Fibroblast of skin of right quadriceps (primary cell): Measurements from ENCODE around the gene CD33.
"Not testable (repeated sequence)": the region's sequence is repeated elsewhere in the genome, so short reads cannot be mapped to it uniquely, and the experiment has no call there.

Experiments used
- DNase-seq: peaks from one replicate; pipeline ENCODE4 v3.0.0-alpha.2; 2013

CD33 gene

GRCh38 chr19:51224898-51225393, at the start of gene CD33:
CD33 (plus strand) TSS chr19:51225080; CDS start chr19:51225119, 39 bp downstream.
- not testable (repeated sequence) for DNase-seq

- DNase-seq, result no peak
Measured at GRCh38 chr19:51179256-51179655, 45.6 kb upstream of the CD33 start.

DNA sequence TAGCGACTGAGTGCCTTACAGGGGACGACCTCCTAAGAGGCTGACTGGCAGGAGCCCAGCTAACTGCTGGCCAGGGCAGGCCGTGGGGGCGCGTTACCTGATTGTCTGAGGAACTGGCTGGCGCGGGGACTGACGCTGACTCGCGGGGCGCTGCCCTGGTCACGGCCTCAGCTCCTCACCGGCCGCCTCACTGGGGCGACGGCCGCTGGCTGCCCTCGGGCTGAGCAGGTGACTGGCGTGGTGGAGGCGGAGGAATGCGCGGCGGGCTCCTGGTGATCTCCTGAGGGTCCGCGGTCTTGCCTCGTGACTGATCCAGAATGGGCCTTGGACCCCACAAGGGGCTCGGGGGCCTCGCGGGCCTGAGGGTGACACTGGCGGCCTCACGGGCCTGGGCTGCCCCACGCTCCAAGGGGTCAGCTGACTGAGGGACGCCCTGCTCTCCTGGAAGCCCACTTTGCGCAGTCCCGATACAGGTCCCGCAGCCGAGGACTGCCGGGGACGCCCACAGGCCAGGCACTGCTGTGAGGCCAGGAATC, 43.4 kb upstream of the CD33 start:
- DNase-seq, result no peak

DNA sequence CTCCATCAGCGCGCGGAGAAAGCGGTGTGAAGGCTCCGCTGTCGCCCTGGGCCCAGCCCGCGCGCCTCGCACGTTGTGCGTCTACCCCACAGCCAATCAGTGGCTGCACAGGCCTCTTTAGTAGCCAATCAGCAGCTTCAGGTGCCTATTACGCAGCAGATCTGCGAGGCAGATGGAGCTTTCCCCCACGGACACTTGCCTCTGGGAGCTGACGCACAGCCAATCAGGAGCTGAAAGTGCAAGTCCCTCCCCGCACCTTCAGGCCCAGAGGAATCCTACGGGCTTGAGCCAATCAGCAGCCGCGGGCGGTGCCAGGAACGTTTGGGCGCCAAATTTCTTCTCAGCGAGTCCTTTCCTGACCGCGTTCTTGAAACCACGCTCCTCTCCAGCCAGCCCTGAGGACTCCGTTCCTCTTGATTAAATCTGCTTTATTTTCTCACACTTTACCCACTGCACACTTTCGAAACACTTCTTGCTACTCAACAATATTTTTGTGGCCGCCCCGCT, 42.9 kb upstream of the CD33 start:
- DNase-seq, result no peak

DNA sequence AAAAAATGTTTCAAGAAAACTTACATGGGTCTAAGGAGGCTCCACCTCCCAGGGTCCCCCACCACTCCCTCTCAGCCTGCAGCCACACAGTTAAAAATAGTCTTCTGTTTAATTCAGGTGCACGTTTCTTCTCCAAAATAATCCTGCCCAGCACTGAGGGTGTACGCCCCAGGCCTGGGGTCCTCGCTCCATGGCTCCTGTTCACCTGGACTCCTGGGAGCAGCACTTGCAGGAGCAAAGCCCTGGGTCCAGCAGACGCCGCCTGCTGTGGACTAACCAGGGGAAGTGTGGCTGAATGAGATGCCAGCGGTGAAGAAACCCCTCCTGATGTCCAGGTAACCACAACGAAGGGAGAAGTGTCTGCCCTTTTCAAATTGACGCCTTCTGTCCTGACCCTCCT, 41.3 kb upstream of the CD33 start:
- no peak for DNase-seq

- no peak for DNase-seq
Measured at GRCh38 chr19:51185069-51185867, 39.6 kb upstream of the CD33 start.

DNA sequence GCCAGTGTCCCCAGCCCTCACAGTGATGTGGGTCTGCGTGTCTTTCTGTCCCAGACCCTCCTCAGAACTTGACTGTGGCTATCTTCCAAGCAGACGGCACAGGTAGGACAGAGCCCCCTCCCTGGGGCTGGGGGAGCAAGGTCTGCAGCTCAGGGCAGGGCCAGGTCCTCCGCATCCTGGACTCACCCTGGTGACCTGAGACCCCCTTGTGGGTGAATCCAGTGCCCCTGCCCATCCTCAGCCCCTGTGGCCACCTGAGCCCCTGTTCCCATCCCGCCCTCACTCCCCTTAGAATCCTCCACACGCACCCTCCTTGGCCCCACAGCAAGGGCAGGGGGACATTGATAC, 39.0 kb upstream of the CD33 start:
- no peak for DNase-seq

- DNase-seq, result no peak
Measured at GRCh38 chr19:51186323-51186722, 38.6 kb upstream of the CD33 start.

DNA sequence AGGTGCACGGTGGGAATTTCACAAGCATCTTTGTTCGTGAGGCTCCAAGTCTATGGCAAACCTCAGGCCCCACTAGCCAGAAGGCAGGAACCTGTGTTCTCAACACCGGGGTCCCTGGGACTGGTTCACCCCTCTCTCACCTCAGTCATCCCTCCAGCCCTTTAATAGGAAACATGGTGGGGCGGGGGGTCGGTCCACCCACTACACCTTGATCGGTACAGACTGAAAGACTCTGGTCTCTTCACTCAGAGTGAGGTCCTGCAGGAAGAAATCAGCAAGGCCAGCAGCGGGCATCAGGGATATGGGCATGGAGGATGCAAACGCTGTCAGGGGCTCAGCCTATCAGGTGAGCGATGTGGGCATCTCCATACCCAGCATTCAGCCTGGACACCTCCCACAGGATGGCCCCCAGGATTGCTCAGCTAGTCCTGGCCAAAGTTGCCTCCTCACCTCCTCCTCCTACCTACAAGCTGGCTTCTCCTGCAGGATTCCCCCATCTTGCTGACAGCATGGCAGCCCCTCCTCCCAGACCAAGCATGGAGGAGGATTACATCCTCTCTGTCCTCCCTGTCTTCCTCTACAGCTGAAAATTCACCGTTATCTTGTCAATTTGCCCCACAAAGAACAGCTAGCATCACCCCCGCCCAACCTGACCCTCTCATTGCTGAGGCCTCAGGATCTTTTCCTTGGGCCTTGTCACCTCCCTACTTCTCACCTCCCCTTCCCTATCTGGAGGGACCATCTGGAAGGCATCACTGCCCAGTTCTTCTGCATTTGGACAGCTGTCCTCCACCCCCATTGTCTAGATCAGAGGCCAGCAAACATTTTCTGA, 37.3 kb upstream of the CD33 start:
- DNase-seq, result no peak

- no peak for DNase-seq
Measured at GRCh38 chr19:51188227-51188559, 36.7 kb upstream of the CD33 start.

GRCh38 chr19:51192689-51193088, 32.2 kb upstream of the CD33 start:
- no peak for DNase-seq

DNA sequence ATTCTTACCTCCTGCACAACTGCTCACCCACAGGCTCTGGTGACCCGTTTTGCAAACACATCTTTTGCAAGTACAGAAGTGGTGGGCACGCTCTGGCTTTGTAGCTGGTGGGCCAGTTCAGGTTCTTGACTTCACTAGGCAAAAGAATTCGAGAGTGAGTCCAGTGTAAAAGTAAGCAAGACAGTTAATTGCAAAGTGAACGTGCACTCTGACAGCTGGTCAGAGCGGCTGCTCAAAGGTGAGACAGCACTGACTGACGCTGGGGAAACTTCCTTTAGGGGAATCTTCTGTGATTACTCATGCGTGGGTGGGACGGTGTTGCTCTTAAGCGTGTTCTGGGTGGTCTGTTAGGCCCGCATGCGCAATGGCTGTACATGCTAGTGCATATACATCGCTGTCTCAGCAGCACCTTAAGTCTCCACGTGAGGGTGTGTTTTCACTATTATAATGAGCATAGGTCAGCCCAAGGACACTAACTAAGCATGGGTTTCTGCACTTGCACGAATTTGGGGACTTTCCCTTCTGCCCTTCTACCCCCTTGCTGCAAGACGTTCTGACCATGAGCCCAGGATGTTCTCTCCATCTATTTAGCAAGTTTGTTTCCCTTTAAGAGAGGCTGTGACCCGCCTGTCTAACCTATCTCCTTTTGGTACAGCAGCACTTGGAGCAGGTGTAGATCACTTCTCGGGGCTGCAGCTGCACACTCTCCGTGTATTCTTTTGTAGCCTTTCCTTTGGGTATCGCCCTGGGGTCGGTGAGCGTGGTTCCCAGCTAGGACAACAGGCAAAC, 30.2 kb upstream of the CD33 start:
- no peak for DNase-seq

- DNase-seq, result no peak
Measured at GRCh38 chr19:51195316-51195586, 29.6 kb upstream of the CD33 start.

- DNase-seq, result no peak
Measured at GRCh38 chr19:51195616-51196015, 29.3 kb upstream of the CD33 start.

- no peak for DNase-seq
Measured at GRCh38 chr19:51196181-51196580, 28.7 kb upstream of the CD33 start.

- DNase-seq, result no peak
Measured at GRCh38 chr19:51198641-51199040, 26.2 kb upstream of the CD33 start.

- DNase-seq, result no peak
Measured at GRCh38 chr19:51200071-51200666, 24.7 kb upstream of the CD33 start.

DNA sequence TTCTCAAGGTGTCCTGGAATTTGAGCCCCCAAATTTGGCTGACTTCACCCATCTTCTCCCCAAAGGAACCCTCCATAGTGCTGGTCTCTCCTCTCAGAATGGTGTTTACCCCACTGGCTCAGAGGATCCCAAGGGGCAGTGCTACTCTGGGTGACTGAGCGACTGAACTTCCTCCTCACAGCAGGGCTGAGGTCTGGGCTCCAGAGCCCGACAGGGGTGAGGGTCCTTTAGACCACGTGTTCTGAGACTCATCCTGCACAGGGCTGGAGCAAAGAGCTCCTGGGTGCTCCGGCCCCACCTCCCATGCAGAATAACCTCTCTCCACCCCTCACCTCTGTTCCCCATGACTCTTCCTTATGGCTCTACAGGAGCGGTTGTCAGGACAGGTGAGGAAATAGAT, 23.2 kb upstream of the CD33 start:
- no peak for DNase-seq

- no peak for DNase-seq
Measured at GRCh38 chr19:51203916-51204315, 21.0 kb upstream of the CD33 start.

DNA sequence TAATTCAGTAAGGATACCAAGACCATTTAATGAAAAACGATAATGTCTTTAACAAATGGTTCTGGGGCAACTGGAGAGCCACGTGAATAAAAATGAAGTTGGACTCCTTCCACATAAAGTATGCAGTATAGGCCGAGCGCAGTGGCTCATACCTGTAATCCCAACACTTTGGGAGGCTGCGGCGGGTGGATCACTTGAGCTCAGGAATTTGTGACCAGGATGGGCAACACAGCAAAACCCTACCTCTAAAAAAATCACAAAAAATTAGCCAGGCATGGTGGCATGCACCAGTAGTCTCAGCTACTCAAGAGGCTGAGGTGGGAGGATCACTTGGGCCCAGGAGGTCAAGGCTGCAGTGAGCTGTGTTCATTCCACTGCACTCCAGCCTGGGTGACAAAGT, 20.6 kb upstream of the CD33 start:
- no peak for DNase-seq

DNA sequence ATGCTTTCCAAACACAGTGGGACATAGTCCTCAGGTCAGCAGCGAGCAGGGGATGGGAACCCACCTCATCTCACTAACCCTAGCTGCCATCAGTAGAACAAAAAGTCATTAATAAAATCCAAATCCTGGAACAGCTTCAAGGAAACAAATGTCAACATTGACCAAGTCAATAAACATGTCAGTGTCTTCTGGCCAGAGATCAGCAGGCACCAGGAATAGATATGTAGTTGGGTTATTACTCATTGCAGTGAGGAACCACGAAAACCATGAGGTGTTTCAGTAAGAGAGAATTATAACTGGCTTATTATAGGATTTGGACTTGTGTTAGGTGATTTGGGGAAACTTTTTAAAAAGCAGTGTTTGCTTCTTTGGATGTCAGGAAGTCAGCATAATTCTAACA, 17.1 kb upstream of the CD33 start:
- no peak for DNase-seq

GRCh38 chr19:51210191-51210784, 14.6 kb upstream of the CD33 start:
- no peak for DNase-seq
